Gastrocnemius medialis (tissue), 4 donors: ENCODE results near the gene ANXA10.
"Not testable (repeated sequence)": the region's sequence is repeated elsewhere in the genome, so short reads cannot be mapped to it uniquely, and the experiment has no call there.

ENCODE experiments used
- CTCF ChIP-seq, 5 experiments: fragments of 450-650 bp in 3 of 5; fragments of 200-600 bp in 2 of 5; sonication (generic) in 2 of 5; IDR thresholded peaks in 4 of 5; conservative IDR thresholded peaks in 1 of 5; 1 replicate in 4 of 5; 2 replicates in 1 of 5; pipeline ENCODE4 v1.5.1; 2016 to 2019; ENCODE audit warnings: antibody characterized with exemption in 5 of 5, mild to moderate bottlenecking in 3 of 5, moderate library complexity in 3 of 5
- POLR2A ChIP-seq, 2 donors: fragments of 450-650 bp; IDR thresholded peaks; one replicate each; pipeline ENCODE4 v1.6.1; 2017; ENCODE audit warnings: antibody characterized with exemption in 2 of 2, mild to moderate bottlenecking in 2 of 2, moderate library complexity in 2 of 2

- not testable (repeated sequence) for TF ChIP-seq CTCF (IDR thresholded peaks at IDR 0.05 in 4 of 5, conservative IDR thresholded peaks at IDR 0.05 in 1 of 5); POLR2A (IDR thresholded peaks at IDR 0.05)
Observed at GRCh38 chr4:168135860-168136259, 43.5 kb downstream of the ANXA10 start.
